Epithelial cell of esophagus (primary cell): ENCODE measurements around the gene NDUFS6.

Experiments
- DNase-seq: peaks from one replicate; pipeline ENCODE4 v3.0.0; 2010; ENCODE audit warnings: low read depth
- H3K4me3 ChIP-seq: 2 replicates; pipeline ENCODE4 v1.5.1; 2011; ENCODE audit warnings: mild to moderate bottlenecking, low read length, control low read depth
- CTCF ChIP-seq: IDR thresholded peaks from 2 replicates; pipeline ENCODE4 v1.5.1; 2011; ENCODE audit warnings: low read depth, mild to moderate bottlenecking, low read length, control low read depth, inconsistent platforms; ENCODE audit not compliant: insufficient read depth; ENCODE audit errors: missing control alignments

The NDUFS6 gene

GRCh38 chr5:1831257-1831656 lies 30.1 kb downstream of the NDUFS6 start:
- no peak overlapping the region for H3K4me3 ChIP-seq
- TF ChIP-seq CTCF: no peak
- DNase-seq: no peak

GRCh38 chr5:1831677-1832313 lies 30.6 kb downstream of the NDUFS6 start:
- no peak for TF ChIP-seq CTCF
- no peak for DNase-seq
- no peak overlapping the region for H3K4me3 ChIP-seq

GRCh38 chr5:1832511-1833250 lies 31.5 kb downstream of the NDUFS6 start:
- no peak for DNase-seq
- no peak for TF ChIP-seq CTCF
- H3K4me3 ChIP-seq: no peak overlapping the region

- no peak for DNase-seq
- no peak for TF ChIP-seq CTCF
- H3K4me3 ChIP-seq: no peak overlapping the region
Observed at GRCh38 chr5:1833264-1834021, 32.2 kb downstream of the NDUFS6 start.

- no peak for DNase-seq
- H3K4me3 ChIP-seq: no peak overlapping the region
- no peak for TF ChIP-seq CTCF
Observed at GRCh38 chr5:1834022-1834551, 32.9 kb downstream of the NDUFS6 start.

GRCh38 chr5:1834721-1835429 lies 33.7 kb downstream of the NDUFS6 start:
- TF ChIP-seq CTCF: no peak
- no peak for DNase-seq
- no peak overlapping the region for H3K4me3 ChIP-seq
